Measurements from ENCODE around the gene FCGR1A. TPM values are rescaled to one million over a fixed set of nuclear protein-coding genes. Genes with fewer than 3 reads are reported as not detected.
"Not testable (repeated sequence)": the region's sequence is repeated elsewhere in the genome, so short reads cannot be mapped to it uniquely, and the experiment has no call there.

FCGR1A gene
- total and polyA plus RNA-seq, 2 of the 4 experiments (the other 2 are of a cell fraction) = not detected

DNA sequence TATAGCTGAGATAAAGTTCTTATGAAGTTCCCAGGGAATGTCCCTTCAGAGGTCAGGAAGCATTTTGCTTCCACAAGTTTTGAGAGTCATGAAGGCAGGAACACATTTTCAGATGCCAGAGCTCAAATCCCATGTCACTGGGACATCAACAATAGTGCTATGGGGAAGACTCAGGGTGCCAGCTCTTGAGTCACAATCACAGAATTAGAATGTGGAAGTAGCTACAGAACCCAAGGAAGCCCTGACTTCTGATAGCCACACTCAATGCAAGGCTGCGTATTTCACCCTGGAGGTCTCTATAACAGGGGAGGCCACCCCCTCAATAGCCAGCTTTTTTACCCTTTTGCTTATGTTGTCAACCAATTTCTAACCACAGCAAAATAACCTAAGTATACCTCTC, 47.8 kb upstream of the FCGR1A start:
- intact Hi-C loops (cut with micrococcal nuclease); H4K8ac ChIP-seq (ENCODE audit: low read depth in 2 of 2, low read length in 2 of 2); in situ Hi-C loops (cut with MboI; ENCODE audit: low sequenced_read_pairs); H3K23ac ChIP-seq (ENCODE audit: low read depth, low read length); H3K9ac ChIP-seq (ENCODE audit: low read depth, low read length); H2AFZ ChIP-seq (replicated peaks; ENCODE audit: low read length, poor library complexity); H3K14ac ChIP-seq (replicated peaks; ENCODE audit: low read depth, low read length); DNase-seq; POLR2A ChIA-PET (ENCODE audit: unreplicated experiment); ATAC-seq (ENCODE audit: low read depth); BruUV-seq (replicated peaks); H4K91ac ChIP-seq (ENCODE audit: insufficient read depth, low read depth, low read length); H3K9me3 ChIP-seq (ENCODE audit: control insufficient read depth, insufficient read depth, low read length); H3K56ac ChIP-seq (ENCODE audit: extremely low read depth, insufficient read depth, low read length); H4K20me1 ChIP-seq (ENCODE audit: insufficient read depth, low read length); H3K4me1 ChIP-seq (ENCODE audit: control insufficient read depth, insufficient read depth, low read length); CTCF ChIA-PET; H3K36me3 ChIP-seq (ENCODE audit: control insufficient read depth, insufficient read depth, low read length); dilution Hi-C loops (cut with HindIII; ENCODE audit: low sequenced_read_pairs, unreplicated experiment); H3K18ac ChIP-seq (ENCODE audit: low read depth, low read length); H3K27ac ChIP-seq (ENCODE audit: insufficient read depth, low read length); H2BK5ac ChIP-seq (ENCODE audit: low read depth, low read length, poor library complexity, severe bottlenecking); H2AK9ac ChIP-seq (replicated peaks; ENCODE audit: low read depth, low read length, poor library complexity); H3K79me1 ChIP-seq (ENCODE audit: low read depth in 1 of 2, low read length in 2 of 2); H2BK15ac ChIP-seq (ENCODE audit: low read depth, low read length); H3K4me3 ChIP-seq (ENCODE audit: insufficient read depth, low read depth, low read length); H3K4ac ChIP-seq (ENCODE audit: low read depth, low read length); H3K27me3 ChIP-seq (ENCODE audit: control insufficient read depth, insufficient read depth, low read length); H2AK5ac ChIP-seq (ENCODE audit: low read depth, low read length); H2BK20ac ChIP-seq (ENCODE audit: low read depth, low read length); H3K4me2 ChIP-seq (ENCODE audit: low read depth, low read length); H2BK120ac ChIP-seq (ENCODE audit: low read depth, low read length); H4K5ac ChIP-seq (ENCODE audit: low read depth, low read length); H3K9me1 ChIP-seq (ENCODE audit: insufficient read depth, low read length): not testable (repeated sequence)
- no CpG with 5 or more reads among the region's 1 CpG for WGBS, 2 experiments (ENCODE audit: extremely low coverage in 2 of 2, insufficient read length in 1 of 2)

- H3K4me1 ChIP-seq (ENCODE audit: control insufficient read depth, insufficient read depth, low read length); H2BK20ac ChIP-seq (ENCODE audit: low read depth, low read length); H3K4me3 ChIP-seq (ENCODE audit: insufficient read depth, low read depth, low read length); in situ Hi-C loops (cut with MboI; ENCODE audit: low sequenced_read_pairs); H4K91ac ChIP-seq (ENCODE audit: insufficient read depth, low read depth, low read length); H2AK9ac ChIP-seq (replicated peaks; ENCODE audit: low read depth, low read length, poor library complexity); H2AK5ac ChIP-seq (ENCODE audit: low read depth, low read length); H3K9me3 ChIP-seq (ENCODE audit: control insufficient read depth, insufficient read depth, low read length); H3K9ac ChIP-seq (ENCODE audit: low read depth, low read length); H3K56ac ChIP-seq (ENCODE audit: extremely low read depth, insufficient read depth, low read length); H3K9me1 ChIP-seq (ENCODE audit: insufficient read depth, low read length); H3K27me3 ChIP-seq (ENCODE audit: control insufficient read depth, insufficient read depth, low read length); H2BK15ac ChIP-seq (ENCODE audit: low read depth, low read length); dilution Hi-C loops (cut with HindIII; ENCODE audit: low sequenced_read_pairs, unreplicated experiment); H4K5ac ChIP-seq (ENCODE audit: low read depth, low read length); POLR2A ChIA-PET (ENCODE audit: unreplicated experiment); H4K20me1 ChIP-seq (ENCODE audit: insufficient read depth, low read length); H3K79me1 ChIP-seq (ENCODE audit: low read depth in 1 of 2, low read length in 2 of 2); H4K8ac ChIP-seq (ENCODE audit: low read depth in 2 of 2, low read length in 2 of 2); H3K4ac ChIP-seq (ENCODE audit: low read depth, low read length); H2AFZ ChIP-seq (replicated peaks; ENCODE audit: low read length, poor library complexity); H3K27ac ChIP-seq (ENCODE audit: insufficient read depth, low read length); CTCF ChIA-PET; H3K18ac ChIP-seq (ENCODE audit: low read depth, low read length); H3K36me3 ChIP-seq (ENCODE audit: control insufficient read depth, insufficient read depth, low read length); H2BK5ac ChIP-seq (ENCODE audit: low read depth, low read length, poor library complexity, severe bottlenecking); intact Hi-C loops (cut with micrococcal nuclease); H2BK120ac ChIP-seq (ENCODE audit: low read depth, low read length); H3K23ac ChIP-seq (ENCODE audit: low read depth, low read length); H3K14ac ChIP-seq (replicated peaks; ENCODE audit: low read depth, low read length); BruUV-seq (replicated peaks): not testable (repeated sequence)
- ATAC-seq (ENCODE audit: low read depth) = peak; percentile 85
- H3K4me2 ChIP-seq (ENCODE audit: low read depth, low read length) = peak overlapping the region; percentile 40; the same call in 1 of the 2 replicates
- WGBS, 2 experiments (ENCODE audit: extremely low coverage in 2 of 2, insufficient read length in 1 of 2) = no CpG with 5 or more reads among the region's 26 CpGs
- peak; percentile 15 for DNase-seq
Observed at GRCh38 chr1:149740148-149740581, 42.3 kb upstream of the FCGR1A start.

Data from IMR-90 (cell line).